HG03439 (cell line): ENCODE measurements around the gene CREG2.

ENCODE experiments used
- ATAC-seq: cut with Tn5 transposase; IDR thresholded peaks from one replicate; pipeline ENCODE4 v1.9.1; 2021; ENCODE audit warnings: mild to moderate bottlenecking, moderate library complexity; ENCODE audit not compliant: unreplicated experiment

Gene CREG2

DNA sequence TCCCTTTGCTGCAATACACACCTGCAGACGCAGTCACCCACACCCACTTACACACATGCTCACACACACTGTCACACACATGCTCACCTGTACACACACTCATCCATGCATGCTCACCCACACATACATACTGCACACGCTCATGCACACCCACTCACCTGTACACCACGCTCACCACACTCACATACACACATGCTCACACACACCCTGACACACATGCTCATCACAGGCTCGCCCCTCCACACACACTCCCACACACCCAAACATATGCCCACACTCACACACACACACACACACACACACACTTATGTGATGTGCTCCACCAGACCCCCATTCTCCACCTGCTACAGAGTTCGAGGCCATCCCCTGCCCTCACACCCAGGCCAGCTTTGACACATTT lies 22.8 kb upstream of the CREG2 start:
- no peak for ATAC-seq

DNA sequence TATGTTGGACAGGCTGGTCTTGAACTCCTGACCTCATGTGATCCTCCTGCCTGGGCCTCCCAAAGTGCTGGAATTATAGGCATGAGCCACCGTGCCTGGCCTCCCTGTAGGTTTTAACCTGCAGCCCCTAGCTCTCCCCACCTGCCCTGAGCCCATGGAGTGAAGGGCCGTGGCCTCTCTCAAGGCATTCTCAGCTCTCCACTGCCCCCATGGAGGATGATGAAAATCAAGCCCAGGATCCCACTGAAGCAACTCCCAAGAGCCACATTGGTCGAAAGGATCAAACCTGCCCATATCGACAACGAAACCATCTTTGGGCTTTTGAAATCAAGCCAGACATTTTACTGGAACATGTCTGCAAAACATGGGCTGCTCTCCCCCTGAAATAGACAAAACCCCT lies 22.4 kb upstream of the CREG2 start:
- ATAC-seq: no peak

DNA sequence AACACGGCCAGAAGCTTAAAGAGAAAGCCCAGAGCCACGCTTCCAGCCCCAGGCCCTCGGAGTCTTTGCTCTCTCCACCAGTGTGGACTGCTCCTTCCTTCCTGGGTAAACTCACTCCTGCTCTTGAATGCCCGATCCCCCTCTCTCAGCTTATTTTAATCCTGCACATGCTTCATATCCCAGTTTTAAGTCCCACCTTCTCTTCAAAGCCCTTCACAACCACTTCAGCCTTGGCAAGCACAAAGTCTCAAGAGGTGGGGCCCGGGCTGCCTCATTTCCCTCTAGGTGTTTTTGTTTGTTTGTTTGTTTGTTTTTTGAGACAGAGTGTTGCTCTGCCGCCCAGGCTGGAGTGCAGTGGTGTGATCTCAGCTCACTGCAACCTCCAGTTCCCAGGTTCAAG lies 21.6 kb upstream of the CREG2 start:
- ATAC-seq: no peak

DNA sequence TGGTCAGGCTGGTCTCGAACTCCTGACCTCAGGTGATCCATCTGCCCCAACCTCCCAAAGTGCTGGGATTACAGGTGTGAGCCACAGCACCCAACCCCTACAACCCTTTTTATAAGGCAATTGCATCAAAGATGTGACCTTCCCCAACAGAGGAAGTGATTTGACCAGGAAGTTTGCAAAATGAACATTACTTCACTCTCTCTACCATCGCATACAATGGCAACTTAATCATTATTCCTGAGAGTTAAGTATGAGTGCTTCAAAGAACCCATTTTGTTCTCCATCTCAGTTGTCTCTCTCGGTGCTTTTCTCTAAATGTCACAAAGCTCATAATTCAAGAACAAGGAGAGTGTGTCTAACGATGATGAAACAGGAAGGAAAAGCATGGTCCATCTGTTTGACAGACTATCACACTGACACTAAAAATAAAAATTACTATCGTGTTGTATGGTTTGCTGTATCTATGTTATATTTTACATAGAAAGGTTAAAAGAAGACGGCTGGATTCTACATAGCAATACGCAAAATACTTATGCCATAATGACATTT lies 18.1 kb upstream of the CREG2 start:
- ATAC-seq: no peak

DNA sequence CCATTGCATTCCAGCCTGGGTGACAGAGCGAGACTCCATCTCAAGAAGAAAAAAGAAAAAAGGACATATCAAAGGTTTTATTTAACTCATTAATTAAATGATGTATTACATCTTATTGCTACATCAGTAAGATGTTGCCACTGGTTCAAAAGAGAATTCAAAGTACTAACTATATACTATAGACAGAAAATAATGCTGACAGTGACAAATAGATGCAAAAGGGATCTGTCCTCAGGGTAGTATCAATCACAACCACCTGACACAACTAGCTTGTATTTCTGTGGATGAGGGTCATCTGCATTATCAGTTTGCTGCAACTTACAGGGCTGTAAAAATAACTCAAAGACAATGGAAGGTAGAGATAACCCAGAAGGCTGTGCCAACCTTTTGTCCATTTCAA lies 16.4 kb upstream of the CREG2 start:
- ATAC-seq: no peak

DNA sequence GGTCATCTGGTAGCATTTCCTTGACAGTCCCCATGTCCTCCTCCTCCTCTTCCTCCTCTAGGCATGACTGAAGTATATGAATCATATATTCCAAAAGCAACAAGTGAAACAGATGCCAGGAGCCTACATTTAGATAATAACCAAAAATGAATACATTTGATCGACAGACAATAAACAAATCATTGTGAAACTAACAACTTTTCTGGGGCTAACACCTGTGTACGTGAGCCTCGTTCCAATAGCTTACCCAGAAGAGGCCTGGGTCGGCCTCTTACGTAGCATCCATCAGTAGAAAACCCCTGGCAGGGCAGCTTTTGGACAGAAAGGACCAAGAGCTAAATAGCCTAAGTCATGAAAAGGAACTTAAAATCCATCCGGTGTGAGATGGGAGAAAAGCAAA lies 15.3 kb upstream of the CREG2 start:
- no peak for ATAC-seq

DNA sequence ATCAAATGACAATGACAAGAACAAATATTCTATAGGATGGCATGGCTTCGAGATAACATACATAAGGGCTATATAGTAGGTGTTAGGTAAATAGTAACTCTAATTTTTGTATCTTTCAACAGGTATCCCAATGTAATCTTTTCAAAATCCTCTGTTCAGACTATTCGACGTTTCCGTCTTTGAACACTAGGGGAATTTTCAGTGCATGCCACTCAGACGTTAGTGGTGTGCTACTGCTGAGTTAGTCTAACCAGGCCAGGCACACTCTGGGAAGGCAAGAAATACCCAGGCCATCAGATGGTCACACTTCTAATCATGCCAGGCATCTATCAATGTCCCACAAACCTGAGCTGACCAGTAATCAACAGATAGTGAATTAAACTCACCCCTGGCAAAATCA lies 14.6 kb upstream of the CREG2 start:
- ATAC-seq: no peak

DNA sequence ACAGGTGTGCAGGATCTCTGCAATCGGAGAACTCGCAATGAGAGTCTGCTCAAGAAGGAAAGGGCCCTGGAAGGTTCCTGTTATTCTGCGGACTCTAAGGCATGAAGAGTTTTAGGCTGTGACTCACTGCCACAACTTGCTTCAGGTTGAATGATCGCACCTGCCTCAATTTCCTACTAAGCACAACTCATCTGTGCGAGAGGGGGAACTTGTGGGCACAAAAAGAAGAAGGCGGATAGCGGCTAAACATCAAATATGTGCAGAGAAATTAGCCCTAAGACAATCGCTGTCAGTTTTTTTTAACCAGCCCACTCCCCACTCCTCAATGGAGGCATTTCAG lies 14.0 kb upstream of the CREG2 start:
- ATAC-seq: no peak

DNA sequence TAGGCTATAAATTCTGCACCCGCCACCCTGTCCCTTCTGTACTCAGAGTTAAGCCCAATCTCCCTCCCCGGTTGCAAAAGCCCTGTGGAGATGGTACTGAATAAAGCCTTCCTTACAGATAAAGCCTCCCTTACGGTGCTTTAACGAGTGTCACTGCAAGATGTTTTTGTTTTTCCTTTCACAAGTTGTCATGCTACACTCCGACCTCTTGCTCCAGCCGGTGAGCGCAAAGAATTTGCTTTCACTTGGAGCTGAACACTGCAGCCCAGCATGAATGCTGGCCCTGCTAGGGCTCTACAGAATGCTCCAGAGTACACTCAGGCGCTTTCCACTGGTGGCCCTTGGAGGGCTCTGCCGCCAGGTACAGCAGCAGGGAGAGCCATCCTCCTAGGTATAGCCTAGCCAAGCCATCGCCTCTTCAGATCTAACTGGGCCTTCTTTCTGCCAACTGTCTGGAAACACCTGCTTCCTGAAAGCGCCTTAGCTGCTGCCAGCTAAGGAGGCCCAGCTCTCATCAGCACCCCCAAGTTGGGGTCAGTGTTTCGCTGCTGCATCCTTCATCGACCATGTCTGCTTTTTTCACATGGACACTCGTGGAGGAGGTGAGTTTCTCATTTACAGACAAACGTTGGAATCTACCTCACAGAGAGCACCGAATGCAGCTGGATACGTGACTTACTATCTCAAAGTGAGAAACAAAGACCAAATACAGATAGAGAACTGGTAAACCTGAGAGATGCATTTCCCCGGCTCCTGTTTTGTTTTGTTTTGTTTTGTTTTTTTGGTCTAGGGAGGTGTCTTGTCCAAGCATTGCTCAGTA lies 13.4 kb upstream of the CREG2 start:
- ATAC-seq: no peak

DNA sequence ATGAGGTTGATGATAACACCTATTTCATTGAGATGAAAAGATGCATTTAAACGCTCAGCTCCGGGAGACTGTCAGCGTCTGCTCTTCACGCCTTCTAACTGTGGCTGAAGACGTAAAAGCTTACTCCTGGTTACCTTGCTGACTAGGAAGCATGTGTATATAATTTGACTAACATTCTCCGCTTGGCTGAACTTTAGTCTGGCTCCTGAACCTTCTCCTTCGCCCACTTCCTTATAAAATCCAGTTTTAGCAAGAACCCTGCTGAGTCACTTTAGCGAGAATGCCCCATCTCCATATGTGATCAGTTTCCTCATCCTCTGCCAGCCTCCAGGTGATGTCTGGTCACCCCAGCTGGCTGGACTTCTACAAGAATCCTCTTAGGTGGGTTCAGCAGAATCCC lies 12.7 kb upstream of the CREG2 start:
- ATAC-seq: no peak

DNA sequence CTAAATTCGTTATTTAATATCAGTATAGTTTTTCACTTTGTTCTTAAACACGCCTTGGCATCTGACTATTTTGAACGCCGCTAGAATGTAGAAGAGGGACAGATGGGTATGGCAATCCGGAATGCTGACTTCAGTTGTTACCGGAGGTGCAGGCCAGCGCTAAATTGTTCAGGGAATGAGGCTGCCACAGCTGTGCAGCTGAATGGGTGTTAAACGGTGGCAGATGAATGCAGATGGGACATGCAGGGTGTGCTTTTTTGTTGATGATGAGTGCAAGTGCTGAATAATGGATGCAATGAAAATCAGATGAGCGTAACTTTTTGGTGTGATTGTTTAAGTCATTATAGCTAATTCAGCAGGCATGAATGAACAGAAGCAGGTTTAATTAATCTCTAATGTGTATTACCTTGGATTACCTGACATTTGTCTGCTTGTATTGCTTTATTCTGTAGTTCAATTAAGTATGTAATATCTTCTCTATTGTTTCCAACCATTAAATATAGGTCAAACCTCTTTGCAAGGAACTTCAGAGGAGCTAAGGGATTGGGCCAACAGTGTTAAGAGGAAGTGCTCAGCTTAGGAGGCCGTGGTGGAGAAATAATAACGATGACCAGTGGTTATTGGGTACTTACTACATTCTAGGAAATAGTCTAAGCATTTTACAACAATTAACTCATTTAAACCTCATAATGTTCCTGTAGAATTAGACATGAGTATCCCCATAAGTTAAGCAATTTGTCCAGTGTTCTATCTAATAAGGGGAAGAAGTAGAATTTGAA lies 11.9 kb upstream of the CREG2 start:
- no peak for ATAC-seq

DNA sequence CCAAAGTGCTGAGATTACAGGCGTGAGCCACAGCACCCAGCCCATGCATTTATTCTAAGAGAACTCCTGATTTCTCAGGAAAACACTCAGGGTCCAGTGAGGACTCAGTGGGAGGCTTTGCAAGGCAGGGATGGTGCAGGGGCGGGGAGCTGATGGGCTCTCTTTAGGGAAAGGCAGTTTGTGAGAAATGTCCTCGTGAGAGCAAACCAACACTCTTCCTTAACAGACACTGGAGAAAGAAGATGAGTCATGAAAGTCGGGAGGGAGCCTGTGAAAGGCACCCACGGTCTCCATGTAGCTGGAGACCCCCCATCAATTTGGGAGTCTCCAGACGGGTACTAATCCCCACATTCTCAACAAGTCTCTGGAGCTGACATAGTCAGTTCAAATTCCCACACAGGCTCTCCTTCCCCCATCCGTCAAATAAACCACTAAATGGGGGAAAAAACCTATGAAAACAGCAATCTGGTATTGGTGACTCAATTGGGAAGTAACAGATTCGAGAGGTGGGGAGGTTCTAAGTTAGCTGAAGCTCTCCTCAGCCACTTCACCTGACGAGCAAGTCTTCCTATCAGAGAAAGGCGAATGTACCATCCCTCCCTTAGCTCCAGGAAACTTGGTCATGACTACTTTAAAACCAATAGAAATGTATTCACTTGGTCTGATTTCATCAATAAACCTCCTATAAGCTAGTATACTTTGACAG lies 11.0 kb upstream of the CREG2 start:
- no peak for ATAC-seq

DNA sequence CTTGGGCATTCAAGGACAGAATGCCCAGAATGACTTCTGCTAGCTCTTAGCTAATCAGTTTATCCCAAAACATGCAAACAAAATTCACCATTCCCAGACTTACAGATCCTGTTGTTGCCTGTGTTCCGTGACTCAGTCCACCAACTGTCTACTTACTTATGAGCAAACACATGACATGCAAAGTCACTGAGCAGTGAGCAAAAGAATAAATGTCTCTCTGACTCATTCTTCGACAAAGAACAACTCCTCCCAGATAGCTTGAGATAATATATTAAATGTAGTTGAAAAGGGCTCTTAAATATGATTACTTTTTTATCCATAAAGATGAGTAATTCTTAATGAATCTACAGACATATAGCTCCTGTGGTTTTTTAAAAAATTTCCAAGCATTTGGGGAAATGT lies 9.0 kb upstream of the CREG2 start:
- no peak for ATAC-seq

DNA sequence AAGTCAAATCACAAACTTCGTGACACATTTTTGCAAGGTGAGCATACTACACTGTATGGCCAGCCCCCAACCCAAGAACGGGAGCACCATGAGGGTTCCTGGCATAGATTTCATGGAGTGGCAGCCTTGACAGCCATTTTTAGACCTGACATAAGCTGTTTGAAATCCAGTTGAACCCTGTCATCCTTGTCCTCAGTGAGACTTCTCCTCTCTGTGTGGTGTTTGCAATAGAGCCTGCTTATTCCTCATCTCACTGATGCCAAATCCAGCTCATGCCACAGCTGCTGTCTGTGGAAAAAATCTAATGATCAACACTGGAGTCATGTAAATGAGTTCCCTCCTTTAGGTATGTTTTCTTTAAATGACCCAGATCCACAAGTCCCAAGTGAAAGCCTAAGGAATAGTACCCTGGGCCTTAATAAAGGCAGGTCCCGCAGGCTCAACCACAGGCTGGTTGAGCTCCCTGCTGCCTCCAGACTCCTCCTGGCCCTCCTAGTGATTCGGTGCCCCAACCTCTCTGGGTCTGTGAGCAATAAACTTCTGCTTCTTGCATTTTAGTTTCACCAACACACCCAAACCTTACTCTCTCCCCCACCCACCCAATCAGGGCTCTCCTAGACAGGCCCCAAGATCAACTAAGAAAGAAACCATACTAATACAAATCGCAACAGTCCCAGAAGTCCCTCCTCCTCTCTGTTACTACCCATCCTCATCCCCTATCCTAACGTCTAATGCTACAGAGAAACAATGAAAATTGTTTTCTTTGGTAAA lies 8.4 kb upstream of the CREG2 start:
- ATAC-seq: no peak

DNA sequence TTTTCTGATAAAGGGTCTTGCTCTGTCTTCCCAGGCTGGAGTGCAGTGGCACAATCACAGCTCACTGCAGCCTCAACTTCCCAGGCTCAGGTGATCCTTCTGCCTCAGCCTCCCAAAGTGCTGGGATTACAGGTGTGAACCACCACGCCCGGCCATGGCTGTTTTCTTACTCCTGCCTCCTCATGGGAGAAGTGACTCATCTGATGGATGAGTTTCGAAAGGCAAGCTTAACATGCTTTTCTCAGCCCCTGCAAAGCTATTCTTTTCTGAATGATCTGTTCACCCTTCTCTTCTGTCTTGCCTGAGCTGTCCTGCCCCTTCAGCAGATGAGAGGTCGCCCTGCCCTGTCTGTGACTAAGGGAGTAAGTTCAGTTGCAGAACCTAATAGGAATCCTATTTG lies 929 bp upstream of the CREG2 start:
- no peak for ATAC-seq

DNA sequence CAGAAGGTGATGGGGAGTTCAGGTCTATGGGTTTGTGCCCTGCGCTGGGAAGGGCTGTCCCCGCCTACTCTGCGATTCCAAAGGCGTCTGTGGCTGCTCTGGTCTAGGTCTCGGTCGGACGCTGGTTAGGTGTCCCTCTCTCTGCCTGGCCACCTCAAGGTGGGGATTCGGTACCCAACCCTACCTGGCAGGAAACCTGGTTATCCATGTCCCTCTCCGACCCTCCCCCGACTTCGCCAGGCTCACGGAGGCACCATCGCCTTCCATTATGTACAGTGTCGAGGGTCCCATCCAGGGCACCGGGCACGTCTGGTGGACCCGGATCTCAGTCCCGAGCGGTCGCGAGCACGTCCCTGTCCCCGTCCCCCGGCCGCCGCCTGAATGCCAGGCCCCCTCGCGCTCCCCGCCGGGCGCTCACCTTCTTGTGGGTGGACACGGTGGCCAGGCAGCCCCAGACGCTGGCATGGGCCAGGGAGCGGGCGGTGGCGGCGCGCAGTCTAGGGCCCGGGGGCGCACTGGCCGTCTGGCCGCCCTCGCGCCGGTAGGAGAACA lies 628 bp downstream of the CREG2 start:
- ATAC-seq: no peak

DNA sequence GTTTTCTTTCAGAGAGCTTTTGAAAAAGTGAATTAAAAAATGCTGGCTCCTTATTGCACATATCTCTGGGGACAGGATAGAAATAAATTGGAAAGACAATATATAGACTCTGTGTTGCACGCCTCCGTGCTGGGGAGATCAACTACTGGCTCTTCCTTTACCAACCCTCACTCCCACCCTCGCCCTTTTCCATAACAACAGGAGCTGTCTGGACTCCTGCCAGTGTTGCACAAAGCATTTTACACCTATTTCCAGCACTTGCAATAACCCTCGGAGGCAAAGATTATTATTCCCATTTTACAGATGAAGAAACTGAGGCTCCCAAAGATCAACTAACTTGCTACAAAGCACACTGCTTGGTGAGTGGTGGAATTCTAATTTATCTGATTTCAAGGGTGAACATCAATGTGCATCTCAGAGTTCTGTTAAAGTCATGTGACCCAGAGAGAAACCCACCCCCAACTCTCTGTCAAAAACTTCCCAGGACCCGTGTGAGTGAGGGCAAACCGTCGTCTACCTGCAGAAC lies 4.2 kb downstream of the CREG2 start:
- ATAC-seq: no peak

DNA sequence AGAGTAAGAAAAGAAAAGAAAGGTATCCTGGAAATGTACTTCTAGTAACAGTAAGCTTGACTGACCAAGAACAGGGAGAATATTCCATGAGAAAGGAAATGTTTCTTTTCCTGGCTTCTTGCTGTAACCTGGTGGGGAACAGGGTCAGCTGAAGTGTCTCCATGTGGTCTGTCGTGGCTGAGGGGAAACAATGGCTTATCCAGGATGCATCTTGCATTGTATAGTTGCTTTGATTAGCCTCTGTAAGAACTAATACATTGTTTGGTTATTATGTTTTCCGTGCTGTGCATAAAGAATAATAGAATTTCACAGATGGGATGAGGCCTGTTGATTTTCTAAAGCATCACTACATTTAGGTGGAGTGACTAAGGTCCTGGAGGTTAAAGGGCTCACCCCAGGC lies 4.9 kb downstream of the CREG2 start:
- no peak for ATAC-seq

DNA sequence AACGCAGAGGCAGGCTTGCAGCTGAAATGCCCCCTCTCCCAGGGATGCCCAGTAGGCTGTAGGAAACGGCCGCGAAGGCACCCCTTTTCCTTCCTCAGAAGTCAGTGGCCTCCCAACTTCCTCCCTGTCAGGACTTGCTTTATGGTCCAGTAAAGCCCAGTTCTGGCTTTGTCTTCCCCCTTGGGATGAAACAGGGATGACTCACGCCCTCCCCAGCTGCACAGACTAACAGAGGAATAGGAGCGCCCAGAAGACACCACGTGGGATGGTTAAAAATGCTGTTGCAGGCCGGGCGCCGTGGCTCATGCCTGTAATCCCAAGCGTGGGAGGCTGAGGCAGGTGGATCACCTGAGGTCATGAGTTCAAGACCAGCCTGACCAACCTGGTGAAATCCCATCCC lies 6.9 kb downstream of the CREG2 start:
- ATAC-seq: no peak

DNA sequence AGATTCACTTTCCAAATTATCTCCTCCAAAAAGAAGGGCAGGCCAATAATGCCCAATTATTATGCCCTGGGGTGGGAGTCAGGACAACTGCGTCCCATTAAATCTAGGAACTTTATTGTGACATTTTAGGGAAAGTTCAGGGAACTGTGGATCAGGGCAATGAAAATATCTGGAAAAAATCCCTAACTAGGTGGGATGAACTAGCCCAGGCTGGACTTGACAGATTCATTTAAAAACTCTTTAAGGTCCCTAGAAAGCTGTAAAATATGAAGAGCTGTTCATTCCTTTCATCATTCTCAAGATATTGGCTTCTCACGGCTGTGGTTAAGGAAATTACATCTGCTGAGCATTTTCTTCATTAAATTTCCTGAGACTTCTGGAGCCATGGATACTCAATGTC lies 8.2 kb downstream of the CREG2 start:
- no peak for ATAC-seq
